Transverse colon (tissue), 4 donors: Measurements from ENCODE around the gene ITGAE. TPM values are rescaled to one million over a fixed set of nuclear protein-coding genes. Genes with fewer than 3 reads are reported as not detected.

Experiments used
- DNase-seq: peaks from one replicate; pipeline ENCODE4 v3.0.0-alpha.2; 2019
- H3K27ac ChIP-seq, 4 donors: fragments of 200-600 bp; sonication (generic); 2 replicates each; pipeline ENCODE4 v1.5.1; 2016 to 2018; ENCODE audit warnings: inconsistent platforms in 4 of 4
- H3K27me3 ChIP-seq: fragments of 200-600 bp; sonication (generic); 2 replicates; pipeline ENCODE4 v1.5.1; 2017; ENCODE audit warnings: inconsistent platforms
- H3K36me3 ChIP-seq, 4 donors: fragments of 200-600 bp; sonication (generic); 2 replicates each; pipeline ENCODE4 v1.5.1; 2017 to 2019; ENCODE audit warnings: inconsistent platforms in 4 of 4
- H3K4me1 ChIP-seq, 4 donors: fragments of 200-600 bp; sonication (generic); 2 replicates each; pipeline ENCODE4 v1.5.1; 2017 to 2020; ENCODE audit warnings: inconsistent platforms in 4 of 4
- H3K4me3 ChIP-seq, 4 donors: fragments of 200-600 bp; sonication (generic); 1 replicate in 1 of 4; 2 replicates in 3 of 4; pipeline versions ENCODE4 v1.5.1 to v1.6.1; 2017 to 2019; ENCODE audit warnings: inconsistent platforms in 4 of 4
- H3K9me3 ChIP-seq, 2 donors: fragments of 200-600 bp; sonication (generic); 2 replicates each; pipeline ENCODE4 v1.5.1; 2017 to 2019; ENCODE audit warnings: inconsistent platforms in 2 of 2
- EP300 ChIP-seq: sonication (generic); formaldehyde crosslinking; IDR thresholded peaks from one replicate; pipeline ENCODE4 v1.6.1; 2017; ENCODE audit warnings: antibody characterized with exemption, low read depth
- POLR2A ChIP-seq: fragments of 450-650 bp; IDR thresholded peaks from one replicate; pipeline ENCODE4 v1.6.1; 2016; ENCODE audit warnings: antibody characterized with exemption, mild to moderate bottlenecking, moderate library complexity
- POLR2AphosphoS5 ChIP-seq, 3 donors: sonication (generic); formaldehyde crosslinking; IDR thresholded peaks; one replicate each; pipeline ENCODE4 v1.6.1; 2016; ENCODE audit warnings: antibody characterized with exemption in 3 of 3
- WGBS, 2 donors: methylation state at CpG; one replicate each; pipeline ENCODE4 v1.1.5; 2018; ENCODE audit warnings: low coverage in 1 of 2; 5-methylcytosine and 5-hydroxymethylcytosine counted together
- in situ Hi-C, 4 donors: fragments of 200-750 bp; cut with MboI; loops; one replicate each; pipeline versions ENCODE4 v1.15.0 to v1.15.1; 2017; ENCODE audit warnings: low sequenced_read_pairs in 3 of 4, low pct_ligation_motif_present in 1 of 4, low pct_unique_long_range_greater_than_20kb in 1 of 4
- intact Hi-C: fragments of 100-400 bp; cut with DNase I; formaldehyde crosslinking; loops from one replicate; pipeline ENCODE4 v1.15.1; 2023; ENCODE audit warnings: low total_unique reads
- total RNA-seq, 4 donors: library from RNA; depleted of rRNA; stranded (reverse); fragments of >200 nt; gene quantifications; one replicate each; pipeline ENCODE4 v1.1.0, GENCODE V29; 2016
- TF ChIP-seq, protein P1 (sequence below), 5 experiments: fragments of 200-600 bp in 3 of 5; fragments of 450-650 bp in 2 of 5; sonication (generic) in 3 of 5; IDR thresholded peaks; 1 replicate in 2 of 5; 2 replicates in 3 of 5; pipeline ENCODE4 v1.5.1; 2016 to 2017; ENCODE audit warnings: antibody characterized with exemption in 5 of 5, inconsistent platforms in 3 of 5, mild to moderate bottlenecking in 2 of 5, moderate library complexity in 1 of 5

ITGAE gene
- total RNA-seq, 4 donors from 2014 or later, result 2.8 to 23.1 (median 14.5) TPM

GRCh38 chr17:3723556-3724377, 77.2 kb downstream of the ITGAE start, which contains the start of gene HASPIN:
Gene HASPIN (plus strand): TSS chr17:3723903. CDS start chr17:3723936, 33 bp downstream.
- in situ Hi-C loops (no loop called here), intact Hi-C loops (no loop called here)
- no peaks in the 10 kb centered on the region for H3K36me3 ChIP-seq
- TF ChIP-seq, protein P1, sequence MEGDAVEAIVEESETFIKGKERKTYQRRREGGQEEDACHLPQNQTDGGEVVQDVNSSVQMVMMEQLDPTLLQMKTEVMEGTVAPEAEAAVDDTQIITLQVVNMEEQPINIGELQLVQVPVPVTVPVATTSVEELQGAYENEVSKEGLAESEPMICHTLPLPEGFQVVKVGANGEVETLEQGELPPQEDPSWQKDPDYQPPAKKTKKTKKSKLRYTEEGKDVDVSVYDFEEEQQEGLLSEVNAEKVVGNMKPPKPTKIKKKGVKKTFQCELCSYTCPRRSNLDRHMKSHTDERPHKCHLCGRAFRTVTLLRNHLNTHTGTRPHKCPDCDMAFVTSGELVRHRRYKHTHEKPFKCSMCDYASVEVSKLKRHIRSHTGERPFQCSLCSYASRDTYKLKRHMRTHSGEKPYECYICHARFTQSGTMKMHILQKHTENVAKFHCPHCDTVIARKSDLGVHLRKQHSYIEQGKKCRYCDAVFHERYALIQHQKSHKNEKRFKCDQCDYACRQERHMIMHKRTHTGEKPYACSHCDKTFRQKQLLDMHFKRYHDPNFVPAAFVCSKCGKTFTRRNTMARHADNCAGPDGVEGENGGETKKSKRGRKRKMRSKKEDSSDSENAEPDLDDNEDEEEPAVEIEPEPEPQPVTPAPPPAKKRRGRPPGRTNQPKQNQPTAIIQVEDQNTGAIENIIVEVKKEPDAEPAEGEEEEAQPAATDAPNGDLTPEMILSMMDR (IDR thresholded peaks at IDR 0.05), result peak in 4 of 5 experiments; percentile 3 to 71 (median 42)
- TF ChIP-seq POLR2A (peak; percentile 52), EP300 (no peak), POLR2AphosphoS5 (IDR thresholded peaks at IDR 0.05) (peak; percentile 72 to 85 (median 73))
- WGBS, 2 donors, result 0% methylated on average over 55 of the region's 98 CpGs; no CpG with 5 or more reads in 1 of the 2 donors
- H3K27ac ChIP-seq, result peak within 1 kb of the TSS; percentile 86 to 91 (median 90)
- peak; percentile 92 for DNase-seq
- H3K27me3 ChIP-seq, result no peaks in the 10 kb centered on the region
- no peaks in the 10 kb centered on the region for H3K9me3 ChIP-seq
- peaks cover 10 to 49% (median 27%) of the 10 kb centered on the region in 4 donors for H3K4me1 ChIP-seq
- peak within 1 kb of the TSS; percentile 62 to 79 (median 74) for H3K4me3 ChIP-seq

DNA sequence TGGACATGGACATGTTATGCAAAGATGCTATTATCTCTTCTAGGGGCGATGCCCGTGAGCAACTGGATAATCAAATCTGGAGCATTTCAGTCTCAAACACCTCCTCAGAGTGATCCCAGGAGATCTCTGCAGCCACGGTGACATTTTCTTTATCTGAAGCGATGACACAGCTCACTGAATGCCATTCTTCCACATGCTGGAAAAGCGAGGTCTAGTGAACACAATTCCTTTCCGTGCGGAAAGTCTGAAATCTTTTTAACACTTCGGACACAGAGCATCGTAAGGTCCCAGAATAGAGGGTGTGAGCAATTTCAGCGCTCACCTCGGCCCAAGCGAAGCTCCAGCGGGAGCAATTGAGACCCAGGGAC, 77.8 kb downstream of the ITGAE start:
- WGBS, 2 donors, result 0 to 3% methylated on average over 5 to 13 of the region's 13 CpGs
- TF ChIP-seq POLR2A, result no peak
- TF ChIP-seq, protein P1 (IDR thresholded peaks at IDR 0.05), result peak in 1 of 5 experiments; percentile 29
- TF ChIP-seq POLR2AphosphoS5 (IDR thresholded peaks at IDR 0.05), result no peak
- no peak for TF ChIP-seq EP300
- Histone ChIP-seq H3K36me3 (peaks cover 0 to 3% (median under 1%) of the 10 kb centered on the region in 4 donors), H3K4me1 (peaks cover 10 to 49% (median 27%) of the 10 kb centered on the region in 4 donors), H3K27me3 (no peaks in the 10 kb centered on the region), H3K27ac (peak overlapping the region; percentile 86 to 91 (median 90)), H3K9me3 (no peaks in the 10 kb centered on the region), H3K4me3 (peak overlapping the region; percentile 62 to 79 (median 74))
- in situ Hi-C loops, result no loop called here
- DNase-seq, result no peak
- intact Hi-C loops, result no loop called here

GRCh38 chr17:3722716-3723115, 78.3 kb downstream of the ITGAE start:
- peaks cover 10 to 49% (median 27%) of the 10 kb centered on the region in 4 donors for H3K4me1 ChIP-seq
- in situ Hi-C loops (no loop called here), intact Hi-C loops (no loop called here)
- TF ChIP-seq, protein P1 (IDR thresholded peaks at IDR 0.05), result no peak
- TF ChIP-seq POLR2A (no peak), POLR2AphosphoS5 (IDR thresholded peaks at IDR 0.05) (no peak), EP300 (no peak)
- no peaks in the 10 kb centered on the region for H3K9me3 ChIP-seq
- H3K4me3 ChIP-seq, result peak overlapping the region; percentile 62 to 79 (median 74)
- no peak for DNase-seq
- H3K27me3 ChIP-seq, result no peaks in the 10 kb centered on the region
- peaks cover 0 to 5% (median 2%) of the 10 kb centered on the region in 4 donors for H3K36me3 ChIP-seq
- WGBS, 2 donors, result 28 to 37% methylated on average over 5 to 6 of the region's 6 CpGs
- H3K27ac ChIP-seq, result peak overlapping the region; percentile 86 to 91 (median 90)

DNA sequence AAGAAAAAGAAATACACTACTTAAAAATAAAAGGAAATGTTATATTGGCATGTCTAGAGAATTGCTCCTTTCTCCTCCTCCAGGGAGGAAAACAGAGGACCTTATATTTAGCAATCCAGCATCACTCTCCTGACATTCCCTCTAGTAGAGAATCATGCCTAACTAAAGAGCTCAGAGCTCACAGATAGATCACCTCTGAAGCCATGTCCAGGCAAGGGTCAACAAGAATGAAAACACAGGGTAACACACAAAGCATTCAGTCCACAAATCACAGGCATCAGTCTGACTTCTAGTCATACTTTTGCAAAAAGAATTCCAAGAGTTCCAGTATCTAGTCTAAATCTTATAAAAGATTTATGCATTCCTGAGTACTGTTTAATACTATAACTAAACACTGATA, 81.7 kb downstream of the ITGAE start:
- no peak for DNase-seq
- no peaks in the 10 kb centered on the region for H3K27me3 ChIP-seq
- H3K27ac ChIP-seq, result peak overlapping the region in 2 of 4 donors; percentile 59 to 60
- TF ChIP-seq EP300, result no peak
- no peak for TF ChIP-seq POLR2A
- TF ChIP-seq POLR2AphosphoS5 (IDR thresholded peaks at IDR 0.05), result no peak
- TF ChIP-seq, protein P1 (IDR thresholded peaks at IDR 0.05), result no peak
- peaks cover 0 to 39% (median 15%) of the 10 kb centered on the region in 4 donors for H3K36me3 ChIP-seq
- no peak overlapping the region for H3K4me3 ChIP-seq
- H3K4me1 ChIP-seq, result peaks cover 10 to 41% (median 22%) of the 10 kb centered on the region in 4 donors
- no peaks in the 10 kb centered on the region for H3K9me3 ChIP-seq
- intact Hi-C loops (no loop called here), in situ Hi-C loops (no loop called here)
